ENCODE results near the gene PSMD12. TPM values are rescaled to one million over a fixed set of nuclear protein-coding genes. Genes with fewer than 3 reads are reported as not detected.
"Not testable (repeated sequence)": the region's sequence is repeated elsewhere in the genome, so short reads cannot be mapped to it uniquely, and the experiment has no call there.

PSMD12 gene
- total and polyA plus RNA-seq, 2 experiments from 2014 or later, result 16.6 to 44.1 TPM

GRCh38 chr17:67412941-67413340 lies 46.6 kb upstream of the PSMD12 start:
- H3K9me3 ChIP-seq (ENCODE audit: low read depth), result no peaks in the 10 kb centered on the region
- TF ChIP-seq, protein P1, sequence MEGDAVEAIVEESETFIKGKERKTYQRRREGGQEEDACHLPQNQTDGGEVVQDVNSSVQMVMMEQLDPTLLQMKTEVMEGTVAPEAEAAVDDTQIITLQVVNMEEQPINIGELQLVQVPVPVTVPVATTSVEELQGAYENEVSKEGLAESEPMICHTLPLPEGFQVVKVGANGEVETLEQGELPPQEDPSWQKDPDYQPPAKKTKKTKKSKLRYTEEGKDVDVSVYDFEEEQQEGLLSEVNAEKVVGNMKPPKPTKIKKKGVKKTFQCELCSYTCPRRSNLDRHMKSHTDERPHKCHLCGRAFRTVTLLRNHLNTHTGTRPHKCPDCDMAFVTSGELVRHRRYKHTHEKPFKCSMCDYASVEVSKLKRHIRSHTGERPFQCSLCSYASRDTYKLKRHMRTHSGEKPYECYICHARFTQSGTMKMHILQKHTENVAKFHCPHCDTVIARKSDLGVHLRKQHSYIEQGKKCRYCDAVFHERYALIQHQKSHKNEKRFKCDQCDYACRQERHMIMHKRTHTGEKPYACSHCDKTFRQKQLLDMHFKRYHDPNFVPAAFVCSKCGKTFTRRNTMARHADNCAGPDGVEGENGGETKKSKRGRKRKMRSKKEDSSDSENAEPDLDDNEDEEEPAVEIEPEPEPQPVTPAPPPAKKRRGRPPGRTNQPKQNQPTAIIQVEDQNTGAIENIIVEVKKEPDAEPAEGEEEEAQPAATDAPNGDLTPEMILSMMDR (IDR thresholded peaks at IDR 0.05; ENCODE audit: low read depth, low read length), result no peak
- H3K36me3 ChIP-seq, result no peaks in the 10 kb centered on the region
- no peaks in the 10 kb centered on the region for H3K27me3 ChIP-seq
- H3K4me3 ChIP-seq, result no peak overlapping the region
- no peak overlapping the region for H3K27ac ChIP-seq
- H3K4me1 ChIP-seq (ENCODE audit: low read depth), result no peaks in the 10 kb centered on the region
- DNase-seq (ENCODE audit: low read depth in 1 of 2, low spot score in 1 of 2), result no peak

- no peaks in the 10 kb centered on the region for H3K9me3 ChIP-seq (ENCODE audit: low read depth)
- H3K36me3 ChIP-seq, result no peaks in the 10 kb centered on the region
- H3K27ac ChIP-seq, result no peak overlapping the region
- no peak overlapping the region for H3K4me3 ChIP-seq
- no peaks in the 10 kb centered on the region for H3K27me3 ChIP-seq
- no peaks in the 10 kb centered on the region for H3K4me1 ChIP-seq (ENCODE audit: low read depth)
- TF ChIP-seq, protein P1 (IDR thresholded peaks at IDR 0.05; ENCODE audit: low read depth, low read length), result no peak
- DNase-seq (ENCODE audit: low read depth in 1 of 2, low spot score in 1 of 2), result no peak
Measured at GRCh38 chr17:67412032-67412431, 45.7 kb upstream of the PSMD12 start.

GRCh38 chr17:67411397-67411796 lies 45.0 kb upstream of the PSMD12 start:
- H3K27ac ChIP-seq, result no peak overlapping the region
- no peaks in the 10 kb centered on the region for H3K4me1 ChIP-seq (ENCODE audit: low read depth)
- DNase-seq (ENCODE audit: low read depth in 1 of 2, low spot score in 1 of 2), result no peak
- H3K9me3 ChIP-seq (ENCODE audit: low read depth), result no peaks in the 10 kb centered on the region
- TF ChIP-seq, protein P1 (IDR thresholded peaks at IDR 0.05; ENCODE audit: low read depth, low read length), result no peak
- H3K27me3 ChIP-seq, result no peaks in the 10 kb centered on the region
- no peak overlapping the region for H3K4me3 ChIP-seq
- no peaks in the 10 kb centered on the region for H3K36me3 ChIP-seq

DNA sequence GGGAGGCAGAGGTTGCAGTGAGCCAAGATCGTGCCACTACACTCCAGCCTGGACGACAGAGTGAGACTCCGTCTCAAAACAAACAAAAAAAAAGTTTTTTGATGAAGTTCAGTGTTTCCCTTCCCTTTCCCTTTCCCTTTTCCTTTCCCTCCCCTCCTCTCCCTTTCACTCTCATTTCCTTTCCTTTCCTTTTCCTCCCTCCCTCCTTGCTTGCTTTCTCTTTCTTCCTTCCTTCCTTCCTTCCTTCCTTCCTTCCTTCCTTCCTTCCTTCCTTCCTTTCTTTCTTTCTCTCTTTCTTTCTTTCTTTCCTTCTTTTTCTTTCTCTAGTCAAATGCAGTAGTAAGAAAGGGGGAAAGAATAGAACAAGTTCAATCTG lies 42.1 kb upstream of the PSMD12 start:
- H3K27me3 ChIP-seq; H3K9me3 ChIP-seq (ENCODE audit: low read depth); H3K27ac ChIP-seq; H3K4me3 ChIP-seq; H3K4me1 ChIP-seq (ENCODE audit: low read depth); H3K36me3 ChIP-seq; DNase-seq (ENCODE audit: low read depth in 1 of 2, low spot score in 1 of 2): not testable (repeated sequence)

- H3K27ac ChIP-seq, result no peak overlapping the region
- H3K4me3 ChIP-seq, result no peak overlapping the region
- peaks cover 5% of the 10 kb centered on the region for H3K4me1 ChIP-seq (ENCODE audit: low read depth)
- no peaks in the 10 kb centered on the region for H3K27me3 ChIP-seq
- no peaks in the 10 kb centered on the region for H3K36me3 ChIP-seq
- DNase-seq (ENCODE audit: low read depth in 1 of 2, low spot score in 1 of 2), result no peak
- H3K9me3 ChIP-seq (ENCODE audit: low read depth), result no peaks in the 10 kb centered on the region
- TF ChIP-seq, protein P1 (IDR thresholded peaks at IDR 0.05; ENCODE audit: low read depth, low read length), result no peak
Measured at GRCh38 chr17:67403483-67403882, 37.1 kb upstream of the PSMD12 start.

GRCh38 chr17:67403065-67403464 lies 36.7 kb upstream of the PSMD12 start:
- H3K4me1 ChIP-seq (ENCODE audit: low read depth), result peaks cover 5% of the 10 kb centered on the region
- no peaks in the 10 kb centered on the region for H3K36me3 ChIP-seq
- TF ChIP-seq, protein P1 (IDR thresholded peaks at IDR 0.05; ENCODE audit: low read depth, low read length), result no peak
- no peak overlapping the region for H3K27ac ChIP-seq
- no peak for DNase-seq (ENCODE audit: low read depth in 1 of 2, low spot score in 1 of 2)
- no peaks in the 10 kb centered on the region for H3K9me3 ChIP-seq (ENCODE audit: low read depth)
- no peaks in the 10 kb centered on the region for H3K27me3 ChIP-seq
- no peak overlapping the region for H3K4me3 ChIP-seq

Measured in cardiac muscle cell (in vitro differentiated cells and primary cell).